HG03280 (cell line): ENCODE measurements around the gene MAGI1.

ENCODE experiments used
- ATAC-seq: cut with Tn5 transposase; IDR thresholded peaks from one replicate; pipeline ENCODE4 v1.9.1; 2021; ENCODE audit warnings: mild to moderate bottlenecking, moderate library complexity; ENCODE audit not compliant: unreplicated experiment

The MAGI1 gene

GRCh38 chr3:66015841-66016240 lies 22.9 kb downstream of the MAGI1 start:
- no peak for ATAC-seq

- ATAC-seq = no peak
Observed at GRCh38 chr3:66014651-66015050, 24.1 kb downstream of the MAGI1 start.

- ATAC-seq = no peak
Observed at GRCh38 chr3:66014056-66014455, 24.7 kb downstream of the MAGI1 start.

GRCh38 chr3:66012711-66013110 lies 26.0 kb downstream of the MAGI1 start:
- ATAC-seq = no peak

DNA sequence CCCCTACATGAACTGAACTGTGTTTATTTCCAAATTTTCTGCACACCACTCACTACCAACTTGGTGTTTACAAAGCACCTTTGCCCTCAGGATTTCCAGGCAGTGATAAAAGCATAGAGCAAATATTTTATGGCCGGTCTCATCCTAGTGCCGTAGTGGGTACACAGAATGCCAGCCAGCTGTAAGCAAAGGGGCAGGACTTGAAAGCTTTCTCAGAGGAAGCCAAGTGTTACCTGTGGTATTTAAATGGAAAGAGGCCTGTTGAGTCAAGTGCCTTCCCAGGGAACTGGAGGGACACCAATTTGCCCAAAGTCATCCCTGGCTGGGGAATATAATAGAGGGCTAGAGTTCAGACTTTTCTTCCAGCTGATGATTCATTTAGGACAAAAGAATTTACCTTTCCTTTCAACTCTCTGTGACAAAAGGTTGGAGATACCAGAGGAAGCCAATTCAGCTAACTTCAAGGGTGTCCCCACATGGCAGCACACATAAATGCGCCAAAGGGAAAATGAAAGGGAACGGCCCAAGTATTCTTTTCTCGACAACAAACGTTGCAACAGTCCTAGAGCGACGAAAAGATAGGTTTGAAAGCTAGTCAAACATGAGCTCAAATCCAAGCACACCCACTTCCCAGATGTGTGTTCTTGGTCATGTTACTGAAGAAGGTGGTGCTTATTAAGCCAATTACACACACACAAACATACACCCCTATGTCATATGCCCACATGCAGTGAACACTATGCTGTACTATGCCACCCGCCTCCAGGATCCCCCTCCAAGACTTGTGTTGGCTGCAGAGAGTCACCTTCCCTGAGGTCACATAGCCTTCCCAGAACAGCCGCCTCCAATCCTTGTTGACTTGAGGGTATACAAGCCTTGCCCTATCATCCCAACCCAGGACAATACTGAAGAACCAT lies 27.7 kb downstream of the MAGI1 start:
- ATAC-seq = no peak

DNA sequence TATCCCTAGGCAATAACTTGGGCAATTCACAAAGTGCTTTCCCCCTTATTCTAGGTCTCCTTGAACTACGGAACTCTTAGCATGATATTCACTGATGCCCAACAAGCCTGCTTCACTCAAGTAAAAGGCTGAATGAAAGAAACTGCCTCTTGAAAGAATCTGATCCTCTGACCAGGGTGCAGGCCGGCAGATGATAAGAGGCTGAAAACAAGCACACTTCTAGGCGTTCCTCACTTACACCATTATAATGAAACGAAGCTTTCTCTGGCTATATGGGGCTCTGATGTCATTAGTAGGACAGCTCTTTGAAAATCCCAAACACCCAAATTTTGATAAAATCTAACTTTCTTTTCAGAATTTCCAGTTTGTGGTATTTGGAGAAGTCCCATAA lies 28.4 kb downstream of the MAGI1 start:
- no peak for ATAC-seq

DNA sequence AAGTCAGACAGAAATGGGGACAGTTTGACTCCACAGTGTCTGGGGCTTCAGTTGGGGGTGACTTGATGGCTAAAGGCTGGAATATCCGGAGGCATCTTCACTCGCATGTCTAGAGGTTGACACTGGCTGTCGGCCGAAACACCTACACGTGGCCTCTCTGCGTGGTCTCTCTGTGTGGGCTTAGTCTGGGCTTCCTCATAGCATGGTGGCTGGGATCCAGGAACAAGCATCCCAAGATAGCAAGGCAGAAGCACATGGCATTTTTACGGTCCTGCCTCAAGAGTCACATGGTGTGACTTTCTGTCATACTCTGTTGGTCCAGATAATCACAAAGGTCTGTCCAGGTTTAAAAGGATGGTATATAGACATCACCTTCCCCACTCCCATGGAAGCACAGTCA lies 34.5 kb downstream of the MAGI1 start:
- ATAC-seq = no peak

- no peak for ATAC-seq
Observed at GRCh38 chr3:66001626-66002025, 37.1 kb downstream of the MAGI1 start.

DNA sequence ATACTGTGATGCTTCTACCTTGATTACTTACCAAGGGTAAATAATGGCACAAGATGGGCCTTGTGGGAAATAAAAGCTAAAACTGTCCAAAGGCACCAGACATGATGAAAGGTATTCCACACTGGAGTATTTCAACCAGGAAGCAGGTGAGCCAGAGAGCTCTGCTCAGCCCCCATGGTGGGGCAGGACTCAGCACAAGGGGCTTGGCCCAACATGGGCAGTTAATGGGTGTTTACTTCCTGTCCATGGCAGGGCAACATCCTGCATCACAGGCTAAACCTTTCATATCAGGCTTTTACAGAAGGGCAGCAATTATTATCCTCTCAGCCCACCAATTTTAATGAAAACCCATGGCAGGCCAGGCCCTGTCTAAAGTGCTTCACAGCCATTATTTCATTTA lies 38.2 kb downstream of the MAGI1 start:
- no peak for ATAC-seq

DNA sequence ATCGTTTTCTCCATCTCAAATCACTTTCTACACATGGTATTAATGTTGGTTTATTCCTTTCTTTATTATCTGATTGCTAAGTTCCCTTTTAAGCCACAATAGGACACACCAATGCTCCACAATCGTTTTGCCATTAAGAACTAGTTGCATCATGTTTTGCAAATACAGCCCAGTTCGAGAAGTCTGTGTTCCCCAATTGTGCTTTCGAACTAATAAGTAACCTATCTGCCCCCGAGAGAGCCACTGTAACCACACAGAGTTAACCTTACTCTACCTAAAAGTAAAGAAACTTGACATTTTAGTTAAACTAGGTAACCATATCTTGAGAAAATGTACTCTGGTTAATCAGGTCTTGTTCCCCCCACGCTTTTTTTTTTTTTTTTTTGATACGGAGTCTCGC lies 39.1 kb downstream of the MAGI1 start:
- ATAC-seq = no peak

- no peak for ATAC-seq
Observed at GRCh38 chr3:65996589-65996988, 42.1 kb downstream of the MAGI1 start.

DNA sequence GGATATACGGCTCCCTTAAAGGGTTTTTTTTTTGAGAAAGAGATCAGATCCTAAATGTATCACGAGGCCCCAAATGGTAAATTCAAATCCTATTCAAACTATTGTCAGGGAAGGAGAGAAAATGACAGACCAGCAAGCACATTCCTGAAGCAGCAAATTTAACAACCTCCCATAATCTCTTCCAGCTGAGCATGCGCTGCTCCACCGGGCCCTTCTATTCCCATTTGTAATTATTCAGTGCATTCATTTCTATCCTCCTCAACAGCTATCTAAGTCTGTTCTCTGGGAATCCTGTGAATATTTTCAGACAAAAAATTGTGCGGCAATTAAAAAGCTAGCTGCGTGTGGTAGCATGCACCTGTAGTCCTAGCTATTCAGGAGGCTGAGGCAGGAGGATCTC lies 43.2 kb downstream of the MAGI1 start:
- ATAC-seq = no peak

DNA sequence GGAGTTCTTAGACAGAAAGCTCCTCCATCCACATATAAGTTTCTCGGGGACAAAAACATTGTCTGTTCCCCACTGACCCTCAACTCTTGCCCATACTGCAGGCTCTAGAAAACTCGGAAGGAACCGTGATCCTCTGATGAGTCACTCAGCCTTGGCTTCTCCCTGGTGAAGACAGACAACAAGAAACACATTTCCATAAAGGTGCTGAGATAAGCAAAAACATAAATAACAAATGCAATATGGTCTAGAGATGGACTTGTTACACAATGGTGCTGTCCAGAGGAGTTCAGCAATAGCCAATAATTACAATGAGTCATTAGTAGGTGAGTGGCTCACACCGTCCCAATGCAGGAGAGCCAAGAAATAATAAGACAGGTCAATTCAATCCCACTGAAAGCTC lies 43.7 kb downstream of the MAGI1 start:
- no peak for ATAC-seq

GRCh38 chr3:65993134-65993900 lies 45.4 kb downstream of the MAGI1 start:
- ATAC-seq = no peak

GRCh38 chr3:65992106-65992505 lies 46.6 kb downstream of the MAGI1 start:
- no peak for ATAC-seq

GRCh38 chr3:65988411-65989180 lies 50.1 kb downstream of the MAGI1 start:
- no peak for ATAC-seq

GRCh38 chr3:65986285-65986684 lies 52.4 kb downstream of the MAGI1 start:
- ATAC-seq = no peak

DNA sequence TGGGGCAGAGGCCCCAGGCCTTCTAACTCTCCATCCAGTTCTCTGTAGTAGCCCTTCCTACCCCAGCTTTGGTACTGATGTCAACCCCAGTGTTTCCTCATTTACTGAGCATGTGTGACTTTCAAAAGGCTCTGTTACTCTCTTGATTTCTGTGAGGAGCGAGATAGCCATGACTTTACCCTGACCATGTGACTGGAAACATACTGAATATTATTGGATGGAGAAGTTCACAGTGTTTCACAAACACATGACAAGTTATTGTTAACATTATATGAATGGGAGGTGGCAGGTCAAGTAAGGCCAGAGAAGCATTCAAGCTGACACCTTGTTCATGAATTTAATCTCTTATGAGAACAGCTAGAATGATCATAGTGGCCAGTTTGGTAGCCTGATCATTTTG lies 53.7 kb downstream of the MAGI1 start:
- no peak for ATAC-seq

- no peak for ATAC-seq
Observed at GRCh38 chr3:65983100-65983499, 55.6 kb downstream of the MAGI1 start.

GRCh38 chr3:65979731-65980130 lies 59.0 kb downstream of the MAGI1 start:
- no peak for ATAC-seq

GRCh38 chr3:65979162-65979561 lies 59.6 kb downstream of the MAGI1 start:
- no peak for ATAC-seq
